ENCODE results near the gene IRAK1.

Gene IRAK1

DNA sequence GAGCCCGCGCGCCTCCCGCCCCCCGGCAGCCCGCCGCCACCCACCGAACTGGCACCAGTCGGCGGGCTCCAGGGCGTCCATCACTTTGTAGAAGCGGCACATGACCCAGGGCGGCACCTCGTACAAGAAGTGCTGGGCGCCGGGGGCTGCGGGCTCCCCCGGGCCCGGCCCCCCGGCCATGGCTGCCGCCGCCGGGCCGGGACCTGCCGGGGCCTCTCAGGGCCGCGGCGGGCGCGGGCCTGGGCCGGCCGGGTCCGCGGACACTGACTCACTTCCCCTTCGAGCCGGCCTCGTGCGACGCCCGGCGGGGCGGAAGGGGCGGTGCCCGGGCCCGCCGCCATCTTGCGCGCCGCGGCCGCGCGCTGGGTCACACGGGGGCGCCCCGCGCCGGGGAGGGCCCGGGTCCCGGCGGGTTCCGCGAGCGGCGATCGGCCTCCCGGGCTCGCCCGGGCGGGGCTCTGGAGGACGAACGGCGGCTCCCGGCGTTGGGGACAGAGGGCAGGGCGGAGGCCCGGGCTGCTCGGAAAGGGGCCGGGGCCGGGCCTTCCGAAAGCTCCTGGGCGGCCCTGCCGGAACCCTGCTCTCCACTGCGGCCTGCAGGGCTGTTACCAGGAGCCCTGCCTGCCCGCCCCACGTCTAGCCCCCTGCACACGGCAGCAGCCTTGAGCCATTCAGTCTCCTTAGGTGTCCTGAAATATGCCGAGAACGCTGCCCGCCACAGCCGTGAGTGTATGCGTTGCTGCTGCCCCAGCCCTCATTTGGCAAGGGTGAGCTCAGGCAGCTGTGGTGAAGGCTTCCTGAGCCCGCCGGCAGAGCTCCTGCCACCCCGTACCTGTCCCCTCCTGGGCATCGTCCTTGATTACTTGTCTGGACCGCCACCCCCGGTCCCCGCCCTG is at the start of gene IRAK1:
Gene IRAK1, minus strand, starts transcription at position 270 of the 896 bp plus-strand sequence. Its CDS starts 90 bp downstream, at position 180.
- ATAC-seq, result peak; percentile 79
- no peaks in the 10 kb centered on the region for H3K9me3 Mint-ChIP-seq
- peaks cover 41% of the 10 kb centered on the region for H3K4me1 Mint-ChIP-seq
- H3K4me3 Mint-ChIP-seq, result peak within 1 kb of the TSS; percentile 95
- peak; percentile 51 to 59 for DNase-seq
- H3K27me3 Mint-ChIP-seq, result no peaks in the 10 kb centered on the region
- H3K27ac Mint-ChIP-seq, result peak within 1 kb of the TSS; percentile 97

DNA sequence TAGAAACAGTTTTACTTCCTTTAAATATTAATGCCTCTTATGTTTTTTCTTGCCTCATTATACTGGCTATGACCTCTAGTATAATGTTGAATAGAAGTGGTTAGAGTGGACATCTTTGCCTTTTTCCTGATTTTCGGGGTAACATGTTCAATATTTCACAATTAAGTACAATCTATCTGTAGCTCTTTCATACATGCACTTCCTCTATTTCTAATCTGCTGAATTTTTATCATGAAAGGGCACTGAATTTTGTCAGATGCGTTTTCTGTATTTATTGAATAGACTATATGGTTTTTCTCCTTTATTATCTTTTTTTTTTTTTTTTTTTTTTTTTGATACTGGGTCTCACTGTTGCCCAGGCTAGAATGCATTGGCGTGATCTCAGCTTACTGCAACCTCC is 48.9 kb upstream of the IRAK1 start:
- Mint-ChIP-seq H3K9me3 (no peaks in the 10 kb centered on the region), H3K27ac (no peak overlapping the region), H3K4me3 (no peak overlapping the region), H3K27me3 (no peaks in the 10 kb centered on the region), H3K4me1 (peaks cover 32% of the 10 kb centered on the region)
- ATAC-seq (no peak), DNase-seq (no peak)

DNA sequence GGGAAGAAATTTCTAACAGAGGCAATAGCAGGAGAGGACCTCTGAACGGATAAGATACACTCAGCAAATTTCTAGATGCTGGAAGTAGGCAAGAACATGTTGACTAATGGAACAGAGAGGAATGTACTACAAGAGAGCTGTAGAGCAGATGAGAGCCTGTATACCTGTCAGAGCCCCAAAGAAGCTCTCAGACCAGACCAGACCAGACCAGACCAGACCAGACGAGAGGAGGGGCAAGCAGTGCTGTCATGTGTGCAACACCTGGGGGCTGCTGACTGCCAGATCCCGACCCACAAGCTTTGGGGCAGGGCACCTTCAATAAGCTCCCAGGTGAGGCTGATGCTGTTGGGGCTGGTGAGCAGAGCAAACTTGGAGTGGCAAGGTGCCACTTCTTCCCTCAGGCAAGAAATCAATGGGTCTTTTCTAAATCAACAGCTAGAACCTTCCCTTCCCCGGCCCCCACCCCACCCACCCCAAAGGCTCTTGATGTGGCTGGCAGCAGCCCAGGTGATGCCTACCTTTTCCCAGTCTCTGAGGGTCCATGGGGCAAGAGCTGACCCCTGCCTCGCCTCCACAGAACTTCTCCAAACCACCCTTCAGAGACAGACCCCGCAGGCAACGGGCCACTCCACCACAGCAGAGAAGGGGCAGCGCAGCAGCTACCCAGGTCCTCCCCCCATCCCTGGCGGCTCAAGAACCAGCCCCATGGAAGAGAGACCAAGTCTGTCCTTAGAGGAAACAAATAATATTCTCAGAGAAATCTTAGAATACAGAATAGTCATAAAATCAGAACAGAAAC is 45.1 kb upstream of the IRAK1 start:
- H3K4me1 Mint-ChIP-seq, result peaks cover 55% of the 10 kb centered on the region
- H3K27ac Mint-ChIP-seq, result peak overlapping the region in 1 of 2 donors; percentile 75
- no peaks in the 10 kb centered on the region for H3K27me3 Mint-ChIP-seq
- ATAC-seq, result no peak
- no peaks in the 10 kb centered on the region for H3K9me3 Mint-ChIP-seq
- DNase-seq, result no peak
- H3K4me3 Mint-ChIP-seq, result no peak overlapping the region

DNA sequence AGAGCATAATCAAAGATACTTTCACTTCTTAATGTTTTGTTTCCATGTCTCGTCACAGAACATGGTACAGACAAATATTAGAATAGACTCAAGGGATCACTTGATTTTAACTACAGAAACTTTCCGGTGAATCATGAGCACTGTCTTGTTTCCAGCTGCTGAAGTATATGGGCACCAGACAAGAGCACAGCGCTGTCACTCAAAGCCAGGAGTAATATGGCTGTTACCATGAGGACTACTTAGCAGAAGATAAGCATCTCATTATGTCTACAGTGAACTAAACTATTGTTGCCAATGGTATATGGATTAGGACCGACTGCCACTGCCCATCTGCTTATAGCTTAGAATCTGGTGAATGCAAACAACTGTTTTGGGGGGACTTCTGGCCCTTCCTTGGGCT is 43.5 kb upstream of the IRAK1 start:
- ATAC-seq, result no peak

DNA sequence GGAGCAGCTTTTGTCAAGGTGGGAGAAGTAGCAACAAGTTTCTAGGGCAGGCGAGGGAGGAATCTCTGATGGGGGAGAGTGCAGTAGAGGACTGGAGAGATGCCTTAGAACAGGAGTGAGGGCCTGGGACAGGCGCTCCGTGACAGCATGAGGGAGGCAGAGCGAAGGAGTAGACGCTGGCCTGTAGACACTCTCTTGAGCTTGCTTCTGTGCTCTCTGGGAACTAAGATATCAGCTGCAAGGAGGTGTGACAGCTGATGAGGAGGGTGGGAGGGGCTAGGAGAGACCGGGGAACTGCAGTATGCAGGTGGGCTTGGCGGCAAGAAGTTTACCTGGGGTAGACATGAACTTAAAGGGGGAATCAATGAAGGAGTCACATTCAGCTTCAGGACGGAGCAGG is 42.1 kb upstream of the IRAK1 start:
- H3K4me1 Mint-ChIP-seq, result peaks cover 82% of the 10 kb centered on the region
- no peak overlapping the region for H3K27ac Mint-ChIP-seq
- DNase-seq, result no peak
- no peak overlapping the region for H3K4me3 Mint-ChIP-seq
- no peak for ATAC-seq
- no peaks in the 10 kb centered on the region for H3K27me3 Mint-ChIP-seq
- no peaks in the 10 kb centered on the region for H3K9me3 Mint-ChIP-seq

More for the DNA sequence above, 43.5 kb upstream of the IRAK1 start:
- H3K9me3 Mint-ChIP-seq, result no peaks in the 10 kb centered on the region
- H3K27me3 Mint-ChIP-seq, result no peaks in the 10 kb centered on the region
- peaks cover 71% of the 10 kb centered on the region for H3K4me1 Mint-ChIP-seq
- peak overlapping the region in 1 of 2 donors; percentile 13 for H3K27ac Mint-ChIP-seq
- no peak overlapping the region for H3K4me3 Mint-ChIP-seq
- DNase-seq, result no peak

DNA sequence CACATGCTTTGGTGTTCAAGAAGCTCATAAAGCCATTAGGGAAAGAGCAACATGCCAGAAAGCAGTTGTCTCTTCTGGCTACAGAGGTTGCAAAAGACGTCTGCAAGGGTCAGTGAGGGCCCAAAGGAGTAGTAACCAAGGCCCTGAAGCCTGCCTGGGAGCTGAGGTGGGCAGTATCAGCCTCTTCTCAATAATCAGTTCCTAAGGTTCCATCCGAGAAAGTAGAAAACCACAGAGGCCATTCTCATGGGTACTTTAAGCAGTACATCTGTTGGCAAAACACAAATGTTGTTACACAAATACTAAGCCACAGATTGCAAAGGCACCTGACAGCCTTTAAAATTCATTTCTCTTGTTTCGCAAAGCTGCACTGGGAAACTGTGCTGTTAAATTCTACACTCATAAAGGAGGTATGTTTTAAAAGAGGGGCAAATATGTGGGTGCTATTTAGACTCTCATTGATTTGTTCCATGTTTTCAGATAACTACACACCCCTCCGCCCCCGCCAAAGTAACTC is 40.1 kb upstream of the IRAK1 start:
- H3K27ac Mint-ChIP-seq, result peak overlapping the region in 1 of 2 donors; percentile 49
- H3K27me3 Mint-ChIP-seq, result no peaks in the 10 kb centered on the region
- no peaks in the 10 kb centered on the region for H3K9me3 Mint-ChIP-seq
- ATAC-seq (no peak), DNase-seq (no peak)
- peaks cover 80% of the 10 kb centered on the region for H3K4me1 Mint-ChIP-seq
- H3K4me3 Mint-ChIP-seq, result no peak overlapping the region

DNA sequence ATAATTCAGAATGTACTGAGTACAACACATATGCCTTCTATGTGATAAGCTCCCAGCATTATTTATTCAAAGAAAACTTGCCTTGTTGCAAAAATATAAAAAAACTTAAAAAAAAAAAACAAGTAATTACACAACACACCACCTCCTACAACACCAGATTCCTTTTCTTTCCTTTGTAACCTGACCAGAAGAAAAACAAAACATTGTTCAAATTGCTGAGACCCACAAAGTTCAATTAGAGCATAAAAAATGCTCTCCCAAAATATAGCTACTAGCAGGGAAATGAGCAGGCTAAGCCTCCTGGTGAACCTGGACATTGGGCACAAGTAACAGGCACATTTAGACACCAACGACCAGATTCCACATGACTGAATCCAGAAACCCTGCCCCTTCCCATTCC is 39.5 kb upstream of the IRAK1 start:
- Mint-ChIP-seq H3K27me3 (no peaks in the 10 kb centered on the region), H3K27ac (peak overlapping the region; percentile 49 to 60), H3K4me3 (peak overlapping the region in 1 of 2 donors; percentile 14), H3K9me3 (no peaks in the 10 kb centered on the region), H3K4me1 (peaks cover 74% of the 10 kb centered on the region)
- DNase-seq (no peak), ATAC-seq (no peak)

DNA sequence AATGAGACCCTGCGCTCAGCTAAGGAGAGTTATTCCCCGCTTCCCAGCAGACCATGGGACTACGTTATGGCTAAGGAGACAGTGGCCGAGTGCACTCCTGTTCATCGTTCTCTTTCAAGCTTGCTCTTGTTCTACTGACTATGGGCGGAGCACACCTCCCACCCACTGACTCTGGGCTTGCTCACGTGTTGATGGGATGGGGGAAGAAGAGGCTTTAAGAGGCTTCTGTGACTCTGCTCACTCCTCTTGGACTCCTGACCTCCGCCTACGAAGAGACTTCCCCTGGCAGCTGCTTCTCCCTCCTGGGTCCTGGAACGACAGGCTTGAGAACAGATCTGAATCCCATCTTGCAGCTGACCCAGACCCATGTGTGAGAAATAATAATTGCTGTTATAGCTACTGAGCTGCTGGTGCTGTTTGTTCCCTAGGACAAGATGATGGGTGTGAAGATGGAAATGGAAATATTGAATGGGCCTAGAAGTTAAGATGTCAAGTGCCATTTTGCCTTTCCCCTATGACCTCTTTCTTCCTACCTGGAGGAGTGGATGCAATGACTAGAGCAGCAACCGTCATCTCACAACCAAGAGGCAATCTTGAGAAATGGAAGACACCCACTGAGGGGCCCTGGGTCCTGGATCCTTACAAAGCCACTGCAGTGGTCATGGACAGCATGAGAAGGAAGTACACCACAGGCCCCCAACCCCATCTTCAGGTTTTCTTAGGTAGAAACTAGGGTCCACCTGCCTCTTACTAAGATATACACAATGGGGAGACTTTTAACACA is 38.7 kb upstream of the IRAK1 start:
- H3K4me3 Mint-ChIP-seq, result no peak overlapping the region
- DNase-seq, result no peak
- H3K27ac Mint-ChIP-seq, result peak overlapping the region; percentile 23 to 82
- H3K4me1 Mint-ChIP-seq, result peaks cover 66% of the 10 kb centered on the region
- no peaks in the 10 kb centered on the region for H3K9me3 Mint-ChIP-seq
- no peak for ATAC-seq
- H3K27me3 Mint-ChIP-seq, result no peaks in the 10 kb centered on the region

DNA sequence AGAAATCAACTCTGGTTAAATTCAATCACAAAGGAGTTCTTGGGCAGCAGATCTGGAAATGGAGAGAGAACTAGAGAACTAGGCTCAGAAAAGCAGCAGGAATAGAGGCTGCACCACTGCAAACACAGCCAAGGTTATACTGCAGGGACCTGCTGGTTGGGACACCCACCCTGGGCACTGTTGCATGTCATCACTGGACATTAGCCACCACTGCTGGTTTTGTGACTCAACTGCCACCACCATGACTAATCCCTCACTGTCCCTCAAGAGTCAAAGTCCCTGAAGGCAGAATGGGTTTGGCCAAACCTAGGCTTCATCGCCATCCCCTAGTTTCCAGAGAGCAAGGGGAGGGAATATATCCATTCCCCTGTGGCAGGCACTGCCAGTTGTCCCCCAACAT is 38.1 kb upstream of the IRAK1 start:
- no peak overlapping the region for H3K4me3 Mint-ChIP-seq
- no peaks in the 10 kb centered on the region for H3K9me3 Mint-ChIP-seq
- H3K27ac Mint-ChIP-seq, result no peak overlapping the region
- ATAC-seq (no peak), DNase-seq (no peak)
- H3K27me3 Mint-ChIP-seq, result no peaks in the 10 kb centered on the region
- H3K4me1 Mint-ChIP-seq, result peaks cover 64% of the 10 kb centered on the region

DNA sequence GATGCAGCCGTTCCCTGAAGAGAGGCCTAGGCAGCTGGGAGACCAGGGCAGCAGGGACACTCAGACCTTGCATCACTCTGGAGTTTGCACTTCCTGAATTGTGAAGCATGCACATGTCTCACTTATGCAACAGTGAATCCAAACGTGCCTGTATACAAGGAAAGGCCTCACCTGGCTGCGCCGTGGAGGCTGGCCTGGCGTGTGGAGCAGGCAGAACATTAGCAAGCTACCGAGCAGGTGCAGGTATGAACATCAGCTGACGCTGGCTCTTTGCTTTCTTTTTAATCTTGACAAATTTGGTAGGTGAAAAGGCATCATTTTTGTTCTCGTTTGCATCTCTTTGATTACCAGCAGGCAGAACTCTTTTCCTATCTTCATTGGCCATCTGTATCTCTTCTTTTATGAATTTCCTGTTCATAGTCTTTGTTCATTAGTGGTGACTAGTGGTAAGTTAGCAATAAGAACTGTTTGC is 37.1 kb upstream of the IRAK1 start:
- H3K27ac Mint-ChIP-seq, result peak overlapping the region in 1 of 2 donors; percentile 92
- H3K9me3 Mint-ChIP-seq, result no peaks in the 10 kb centered on the region
- no peaks in the 10 kb centered on the region for H3K27me3 Mint-ChIP-seq
- no peak for DNase-seq
- peaks cover 62% of the 10 kb centered on the region for H3K4me1 Mint-ChIP-seq
- no peak for ATAC-seq
- peak overlapping the region; percentile 40 to 49 for H3K4me3 Mint-ChIP-seq

DNA sequence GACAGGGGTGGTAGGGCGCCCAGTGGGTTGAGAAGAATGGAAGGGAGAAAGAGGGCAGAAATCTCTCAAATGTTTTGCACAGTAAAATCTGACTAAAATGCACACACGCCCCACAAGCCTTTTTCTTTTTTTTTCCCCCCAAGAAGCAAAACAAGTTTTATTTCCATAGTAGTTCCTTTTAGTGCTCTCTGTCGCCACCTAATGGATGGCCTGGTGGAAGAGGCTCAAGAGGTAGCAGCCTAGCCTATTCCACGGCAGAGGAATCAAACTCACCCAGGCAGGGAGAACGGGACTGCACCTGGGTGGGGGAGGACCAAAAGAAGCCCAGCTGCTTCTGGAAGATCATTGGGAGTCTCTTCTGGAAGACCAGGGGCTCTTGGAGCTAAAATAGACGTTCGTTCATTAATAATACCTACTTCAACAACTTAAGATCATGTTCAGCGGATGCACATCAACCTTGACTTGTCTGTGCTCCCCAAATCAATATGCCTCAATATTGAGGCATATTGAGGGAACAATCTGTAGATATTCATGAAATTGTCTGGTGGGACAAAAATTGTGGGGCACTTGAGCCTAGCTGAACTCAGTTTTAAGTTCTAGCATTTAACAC is 31.6 kb upstream of the IRAK1 start:
- peak; percentile 40 to 46 for DNase-seq
- H3K27ac Mint-ChIP-seq, result peak overlapping the region in 1 of 2 donors; percentile 57
- ATAC-seq, result peak; percentile 69

DNA sequence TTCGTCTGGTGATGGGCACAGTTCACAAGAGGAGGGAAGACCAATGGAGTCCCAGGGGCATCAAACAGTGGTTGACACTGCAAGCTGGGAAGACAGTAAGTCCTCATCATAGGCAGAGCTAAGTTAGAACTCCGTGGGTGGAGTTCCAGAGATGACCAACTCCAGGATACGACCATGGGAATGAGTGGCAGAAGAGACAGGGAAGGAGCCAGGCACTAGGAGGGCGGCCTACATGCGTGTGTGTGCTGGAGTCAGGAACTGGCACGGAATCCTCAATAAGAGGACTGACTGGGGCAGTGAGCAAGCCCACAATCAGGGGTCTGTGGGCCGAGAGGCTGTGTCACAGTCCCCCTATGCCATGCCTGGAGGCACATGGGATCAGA is 30.4 kb upstream of the IRAK1 start:
- peaks cover 49% of the 10 kb centered on the region for H3K4me1 Mint-ChIP-seq
- DNase-seq, result no peak

More for the DNA sequence above, 31.6 kb upstream of the IRAK1 start:
- no peaks in the 10 kb centered on the region for H3K9me3 Mint-ChIP-seq
- H3K27me3 Mint-ChIP-seq, result no peaks in the 10 kb centered on the region
- peaks cover 47% of the 10 kb centered on the region for H3K4me1 Mint-ChIP-seq
- H3K4me3 Mint-ChIP-seq, result no peak overlapping the region

DNA sequence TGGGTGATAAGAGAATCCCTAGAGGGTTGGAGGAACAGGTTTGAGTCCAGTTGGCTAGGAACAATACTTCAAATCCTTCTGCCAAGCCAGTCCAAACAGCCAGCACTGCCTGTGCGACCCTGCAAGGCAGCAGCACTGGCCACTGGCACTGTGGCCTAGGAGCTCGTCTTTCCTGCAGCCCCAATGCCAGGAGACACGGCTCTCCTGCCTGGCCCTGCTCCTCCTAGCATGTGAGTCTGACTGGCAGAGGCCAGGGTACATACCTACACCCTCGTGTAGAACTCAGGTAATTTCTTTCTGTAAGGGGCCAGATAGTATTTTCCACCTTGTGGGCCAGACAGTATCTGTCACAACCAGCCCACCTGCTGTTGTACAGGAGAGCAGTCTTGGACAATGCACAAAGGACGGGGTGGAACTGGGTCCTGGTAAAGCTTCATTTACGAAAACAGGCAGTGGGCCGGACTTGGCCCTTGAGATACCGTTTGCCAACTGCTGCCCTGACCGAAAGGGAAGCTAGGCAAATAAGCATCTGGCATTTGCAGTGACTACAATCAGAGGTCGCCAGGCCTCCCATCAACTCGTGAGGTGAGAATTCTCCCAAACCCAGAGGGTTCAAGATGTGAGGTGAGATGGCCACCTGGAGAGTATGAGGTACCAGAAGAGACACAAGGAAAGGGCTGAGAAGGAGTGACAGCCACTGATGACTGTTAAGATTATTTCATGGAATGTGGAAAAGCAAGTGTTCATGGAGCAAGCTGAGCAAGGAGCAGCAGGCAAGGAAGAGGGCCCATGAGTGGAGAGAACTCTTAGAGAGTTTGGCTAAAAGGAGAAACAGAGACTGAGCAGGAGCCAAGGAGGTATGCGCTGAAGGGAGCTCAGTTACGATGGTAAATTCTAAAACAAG is 29.8 kb upstream of the IRAK1 start:
- ATAC-seq, result no peak
- peaks cover 49% of the 10 kb centered on the region for H3K4me1 Mint-ChIP-seq
- no peaks in the 10 kb centered on the region for H3K9me3 Mint-ChIP-seq
- H3K27me3 Mint-ChIP-seq, result no peaks in the 10 kb centered on the region
- no peak overlapping the region for H3K4me3 Mint-ChIP-seq
- peak overlapping the region in 1 of 2 donors; percentile 87 for H3K27ac Mint-ChIP-seq
- no peak for DNase-seq

More for the DNA sequence above, 30.4 kb upstream of the IRAK1 start:
- no peaks in the 10 kb centered on the region for H3K27me3 Mint-ChIP-seq
- H3K4me3 Mint-ChIP-seq, result no peak overlapping the region
- H3K27ac Mint-ChIP-seq, result peak overlapping the region in 1 of 2 donors; percentile 87
- no peak for ATAC-seq
- no peaks in the 10 kb centered on the region for H3K9me3 Mint-ChIP-seq

DNA sequence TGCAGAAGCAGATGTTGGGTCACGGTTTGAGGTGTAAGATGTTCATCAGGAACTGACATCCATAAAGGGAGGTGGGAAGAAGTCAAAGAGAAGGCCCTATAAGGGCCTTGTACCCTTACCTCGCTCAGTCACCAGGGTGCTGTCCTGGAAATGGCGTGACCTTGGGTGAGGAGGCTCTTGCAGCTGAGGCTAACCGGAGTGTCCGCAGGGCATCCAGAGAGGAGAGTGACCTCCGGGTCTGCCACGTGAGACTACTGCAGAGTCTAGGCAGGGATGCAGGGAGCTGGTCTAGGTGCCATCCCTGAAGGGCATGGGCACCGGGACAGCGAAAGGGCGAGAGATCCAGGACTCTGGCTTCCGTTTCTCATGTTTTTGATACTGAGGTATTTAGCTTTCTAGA is 28.7 kb upstream of the IRAK1 start:
- no peak for ATAC-seq
- DNase-seq, result no peak
- Mint-ChIP-seq H3K27ac (no peak overlapping the region), H3K4me3 (no peak overlapping the region), H3K27me3 (no peaks in the 10 kb centered on the region), H3K9me3 (no peaks in the 10 kb centered on the region), H3K4me1 (peaks cover 49% of the 10 kb centered on the region)

Measured in stimulated activated naive CD8-positive, alpha-beta T cell treated with anti-CD3 and anti-CD28 coated beads, Interleukin-15, amount 100 ng/mL, for 72 hours (primary cell).